H1 (cell line): ENCODE data around the gene KCNQ1OT1. TPM values are rescaled to one million over a fixed set of nuclear protein-coding genes. Genes with fewer than 3 reads are reported as not detected.

ENCODE experiments used
- CTCF ChIA-PET: fragments of 300-600 bp; sonication (Branson Sonifier 250); formaldehyde crosslinking; loops from one replicate; lab custom pipeline; 2021; ENCODE audit not compliant: partially characterized antibody; lab: Charles Lee
- POLR2A ChIA-PET: fragments of 300-600 bp; sonication (Branson Sonifier 250); formaldehyde crosslinking; loops from one replicate; lab custom pipeline; 2021; ENCODE audit warnings: inconsistent platforms; ENCODE audit not compliant: partially characterized antibody; lab: Charles Lee
- DNase-seq, 2 experiments: peaks; one replicate each; pipeline versions ENCODE4 v3.0.0 to v3.0.0-alpha.2; 2010 to 2022; ENCODE audit warnings: low spot score in 2 of 2, low read depth in 1 of 2, mixed read lengths in 1 of 2
- FAIRE-seq: peaks from 2 replicates; lab custom pipeline; 2011; peaks lifted over from hg19 to GRCh38; lab: Jason Lieb, UNC
- H2AFZ ChIP-seq: 2 replicates; pipeline ENCODE4 v1.8.1; 2012; ENCODE audit warnings: low read length, inconsistent platforms
- H2AK5ac ChIP-seq: 2 replicates; pipeline ENCODE4 v1.6.1; 2013; ENCODE audit warnings: low read depth, low read length
- H2BK120ac ChIP-seq: replicated peaks from 2 replicates; pipeline ENCODE3; 2013; ENCODE audit warnings: low read depth, low read length, inconsistent platforms
- H2BK12ac ChIP-seq: 2 replicates; pipeline ENCODE4 v1.6.1; 2013; ENCODE audit warnings: low read depth, low read length
- H2BK15ac ChIP-seq: 2 replicates; pipeline ENCODE4 v1.6.1; 2013; ENCODE audit warnings: low read length
- H2BK20ac ChIP-seq: 2 replicates; pipeline ENCODE4 v1.6.1; 2013; ENCODE audit warnings: low read length
- H2BK5ac ChIP-seq: 2 replicates; pipeline ENCODE4 v1.6.1; 2013; ENCODE audit warnings: low read depth, low read length
- H3K14ac ChIP-seq: 2 replicates; pipeline ENCODE4 v1.6.1; 2013; ENCODE audit warnings: inconsistent platforms; ENCODE audit not compliant: insufficient read length
- H3K18ac ChIP-seq: 2 replicates; pipeline ENCODE4 v1.6.1; 2013; ENCODE audit warnings: low read length; ENCODE audit errors: extremely low read depth
- H3K23ac ChIP-seq: 2 replicates; pipeline ENCODE4 v1.6.1; 2013; ENCODE audit warnings: inconsistent platforms; ENCODE audit not compliant: insufficient read length
- H3K23me2 ChIP-seq: 2 replicates; pipeline ENCODE4 v1.6.1; 2013; ENCODE audit warnings: low read depth, low read length
- H3K27ac ChIP-seq: 2 replicates; pipeline ENCODE4 v1.6.1; 2011; ENCODE audit warnings: low read depth, low read length, inconsistent platforms
- H3K27me3 ChIP-seq, 4 experiments: replicated peaks in 1 of 4; 1 replicate in 1 of 4; 2 replicates in 3 of 4; pipeline versions ENCODE4 v1.6.1 to v1.8.1; 2011 to 2013; ENCODE audit warnings: low read length in 3 of 4, mild to moderate bottlenecking in 3 of 4, inconsistent platforms in 2 of 4, mixed read lengths in 2 of 4, moderate library complexity in 1 of 4; ENCODE audit not compliant: control insufficient read depth in 3 of 4, insufficient read depth in 3 of 4; ENCODE audit errors: extremely low read depth in 1 of 4
- H3K36me3 ChIP-seq, 4 experiments: 2 replicates each; pipeline versions ENCODE4 v1.6.1 to v1.8.1; 2011 to 2013; ENCODE audit warnings: mild to moderate bottlenecking in 4 of 4, low read length in 3 of 4, moderate library complexity in 2 of 4, control low read depth in 1 of 4, inconsistent platforms in 1 of 4; ENCODE audit not compliant: insufficient read depth in 4 of 4, control insufficient read depth in 2 of 4
- H3K4ac ChIP-seq: replicated peaks from 2 replicates; pipeline ENCODE3; 2013; ENCODE audit warnings: low read length, low read depth, mixed read lengths, inconsistent platforms; ENCODE audit not compliant: insufficient read length
- H3K4me1 ChIP-seq, 4 experiments: replicated peaks in 1 of 4; 1 replicate in 1 of 4; 2 replicates in 3 of 4; pipeline versions ENCODE4 v1.6.1 to v1.8.1; 2011 to 2013; ENCODE audit warnings: low read length in 3 of 4, inconsistent platforms in 2 of 4, mixed read lengths in 1 of 4; ENCODE audit not compliant: insufficient read depth in 4 of 4, control insufficient read depth in 3 of 4
- H3K4me2 ChIP-seq, 2 experiments: 2 replicates each; pipeline versions ENCODE4 v1.6.1 to v1.8.1; 2011 to 2013; ENCODE audit warnings: low read depth in 2 of 2, low read length in 2 of 2, control low read depth in 1 of 2, inconsistent platforms in 1 of 2, mild to moderate bottlenecking in 1 of 2; ENCODE audit not compliant: insufficient read depth in 1 of 2
- H3K4me3 ChIP-seq, 4 experiments: fragments of 200-600, 300-600 bp in 1 of 4; sonication (generic), shearing (Covaris generic), sonication (Bioruptor Twin) in 1 of 4; 2 replicates each; pipeline versions ENCODE4 v1.5.1 to v1.8.1; 2011 to 2016; ENCODE audit warnings: low read length in 4 of 4, low read depth in 3 of 4, control low read depth in 2 of 4, inconsistent platforms in 2 of 4, mild to moderate bottlenecking in 2 of 4, mixed read lengths in 1 of 4, moderate library complexity in 1 of 4; ENCODE audit not compliant: insufficient read depth in 2 of 4; ENCODE audit errors: extremely low read depth in 1 of 4
- H3K56ac ChIP-seq: replicated peaks from 2 replicates; pipeline ENCODE3; 2013; ENCODE audit warnings: low read depth, mild to moderate bottlenecking, mixed read lengths, low read length, inconsistent platforms; ENCODE audit not compliant: insufficient read length
- H3K79me1 ChIP-seq: 2 replicates; pipeline ENCODE4 v1.6.1; 2013; ENCODE audit warnings: low read depth, low read length, control low read depth
- H3K79me2 ChIP-seq, 2 experiments: 2 replicates each; pipeline versions ENCODE4 v1.6.1 to v1.8.1; 2012 to 2013; ENCODE audit warnings: low read length in 2 of 2, mild to moderate bottlenecking in 2 of 2, inconsistent platforms in 1 of 2; ENCODE audit not compliant: insufficient read depth in 2 of 2, control insufficient read depth in 1 of 2
- H3K9ac ChIP-seq, 4 experiments: replicated peaks in 1 of 4; 1 replicate in 1 of 4; 2 replicates in 3 of 4; pipeline versions ENCODE4 v1.6.1 to v1.8.1; 2011 to 2013; ENCODE audit warnings: low read depth in 3 of 4, low read length in 3 of 4, control low read depth in 2 of 4, mild to moderate bottlenecking in 2 of 4, moderate library complexity in 2 of 4, inconsistent platforms in 1 of 4; ENCODE audit errors: extremely low read depth in 1 of 4
- H3K9me3 ChIP-seq, 2 experiments: 2 replicates each; pipeline versions ENCODE4 v1.6.1 to v1.8.1; 2012 to 2013; ENCODE audit warnings: mild to moderate bottlenecking in 2 of 2, moderate library complexity in 2 of 2, control low read depth in 1 of 2, inconsistent platforms in 1 of 2, low read depth in 1 of 2, low read length in 1 of 2, mixed read lengths in 1 of 2; ENCODE audit not compliant: insufficient read depth in 2 of 2
- H4K20me1 ChIP-seq, 2 experiments: replicated peaks in 1 of 2; 2 replicates each; pipeline versions ENCODE3 to v1.8.1; 2011 to 2013; ENCODE audit warnings: inconsistent platforms in 2 of 2, low read length in 2 of 2, mild to moderate bottlenecking in 1 of 2; ENCODE audit not compliant: insufficient read depth in 2 of 2, control insufficient read depth in 1 of 2
- H4K5ac ChIP-seq: 2 replicates; pipeline ENCODE4 v1.6.1; 2013; ENCODE audit warnings: low read length, low read depth, mixed read lengths, inconsistent platforms; ENCODE audit not compliant: insufficient read length
- H4K8ac ChIP-seq: 2 replicates; pipeline ENCODE4 v1.8.0; 2013; ENCODE audit warnings: mild to moderate bottlenecking, moderate library complexity, low read length, inconsistent platforms; ENCODE audit not compliant: insufficient read depth; ENCODE audit errors: extremely low read depth
- H4K91ac ChIP-seq: replicated peaks from 2 replicates; pipeline ENCODE3; 2013; ENCODE audit warnings: low read length, mixed read lengths, inconsistent platforms; ENCODE audit not compliant: insufficient read length
- BCL11A ChIP-seq, 2 experiments: IDR thresholded peaks; one replicate each; pipeline ENCODE4 v1.6.1; 2011; ENCODE audit warnings: low read depth in 2 of 2, low read length in 2 of 2, mild to moderate bottlenecking in 2 of 2
- CEBPB ChIP-seq: IDR thresholded peaks from 2 replicates; pipeline ENCODE4 v1.6.1; 2012; ENCODE audit warnings: low read depth, low read length
- FOSL1 ChIP-seq: IDR thresholded peaks from 2 replicates; pipeline ENCODE4 v1.6.1; 2011; ENCODE audit warnings: mild to moderate bottlenecking, low read depth, low read length, moderate library complexity; ENCODE audit not compliant: insufficient read depth
- GTF2F1 ChIP-seq: IDR thresholded peaks from 2 replicates; pipeline ENCODE4 v1.6.1; 2012; ENCODE audit warnings: low read depth, low read length, improper control_type of control experiment, borderline replicate concordance
- JUND ChIP-seq: IDR thresholded peaks from 2 replicates; pipeline ENCODE4 v1.6.1; 2011; ENCODE audit warnings: mild to moderate bottlenecking, improper control_type of control experiment, low read length
- SAP30 ChIP-seq: fragments of 300-600 bp; sonication (generic); IDR thresholded peaks from 2 replicates; pipeline ENCODE4 v1.7.1; 2012; ENCODE audit warnings: low read length, moderate library complexity, mild to moderate bottlenecking, inconsistent platforms; ENCODE audit not compliant: insufficient read depth, insufficient replicate concordance
- SIN3A ChIP-seq, 2 experiments: IDR thresholded peaks in 1 of 2; conservative IDR thresholded peaks in 1 of 2; 2 replicates each; pipeline ENCODE4 v1.6.1; 2011 to 2012; ENCODE audit warnings: low read length in 2 of 2, improper control_type of control experiment in 1 of 2, low read depth in 1 of 2, mild to moderate bottlenecking in 1 of 2
- SIRT6 ChIP-seq: IDR thresholded peaks from one replicate; pipeline ENCODE4 v1.7.1; 2012; ENCODE audit warnings: low read length, inconsistent platforms
- SRF ChIP-seq: IDR thresholded peaks from 2 replicates; pipeline ENCODE4 v1.6.1; 2011; ENCODE audit warnings: mild to moderate bottlenecking, low read depth, low read length, moderate library complexity
- TAF1 ChIP-seq: IDR thresholded peaks from 2 replicates; pipeline ENCODE4 v1.6.1; 2011; ENCODE audit warnings: mild to moderate bottlenecking, low read depth, low read length
- TEAD4 ChIP-seq: IDR thresholded peaks from 2 replicates; pipeline ENCODE4 v1.6.1; 2012; ENCODE audit warnings: low read depth, low read length, inconsistent platforms, mixed read lengths
- USF2 ChIP-seq: IDR thresholded peaks from 2 replicates; pipeline ENCODE4 v1.6.1; 2011; ENCODE audit warnings: low read length, improper control_type of control experiment
- WGBS, 2 experiments: shearing (Covaris generic) in 1 of 2; methylation state at CpG; one replicate each; pipeline versions ENCODE4 v1.1.6 to v1.1.7; 2013 to 2015; ENCODE audit warnings: low lambda C conversion rate in 2 of 2, mixed read lengths in 2 of 2, inconsistent platforms in 1 of 2, low coverage in 1 of 2, missing lambda C conversion rate in 1 of 2; ENCODE audit not compliant: insufficient replicate concordance in 2 of 2, insufficient coverage in 1 of 2, insufficient read length in 1 of 2; ENCODE audit errors: extremely low coverage in 1 of 2, missing lambda C conversion rate in 1 of 2; 5-methylcytosine and 5-hydroxymethylcytosine counted together
- polyA plus RNA-seq, 7 experiments: library from polyadenylated mRNA; depleted of rRNA in 3 of 7; stranded (reverse) in 5 of 7; unstranded in 2 of 7; fragments of >200 nt in 5 of 7; fragments of 200-250 nt in 2 of 7; gene quantifications; 1 replicate in 5 of 7; 2 replicates in 1 of 7; 4 replicates in 1 of 7; pipeline versions ENCODE4 v1.2.1 to v1.2.3, GENCODE V29; 2011 to 2013; ENCODE audit warnings: missing spikeins in 2 of 7, mixed read lengths in 2 of 7
- total RNA-seq: library from RNA; stranded (reverse); fragmentation: NEBNext Ultra II Directional; extraction: Animal tissue kit (Norgen Biotek cat#: 25700); gene quantifications from 2 replicates; pipeline ENCODE4 v1.2.1, GENCODE V29; 2021

KCNQ1OT1 gene
- total and polyA plus RNA-seq, 2 of the 8 experiments (the other 6 are each of a cell fraction or from before 2014, with no cell fraction given), result 0.21 to 1.2 TPM

- Histone ChIP-seq H3K18ac (no peak overlapping the region), H3K36me3 (no peaks in the 10 kb centered on the region), H4K91ac (no peak overlapping the region), H4K8ac (no peak overlapping the region), H3K14ac (no peak overlapping the region), H3K23me2 (no peaks in the 10 kb centered on the region; the same call in 1 of the 2 replicates), H3K4me2 (no peak overlapping the region), H2BK20ac (no peak overlapping the region), H4K5ac (no peak overlapping the region), H4K20me1 (peaks cover 0 to 4% of the 10 kb centered on the region in 2 experiments), H3K79me2 (no peaks in the 10 kb centered on the region), H2AK5ac (no peak overlapping the region), H3K9ac (no peak overlapping the region), H3K4me1 (peaks cover 0 to 4% (median 0%) of the 10 kb centered on the region in 4 experiments; a peak in 1 of 7 replicates), H3K4ac (no peak overlapping the region), H3K4me3 (no peak overlapping the region), H2BK12ac (no peak overlapping the region), H3K56ac (no peak overlapping the region), H2BK15ac (no peak overlapping the region), H3K9me3 (no peaks in the 10 kb centered on the region; a peak in 1 of 4 replicates), H2BK5ac (no peak overlapping the region), H3K23ac (no peak overlapping the region), H2BK120ac (no peak overlapping the region), H2AFZ (no peak overlapping the region), H3K27ac (no peak overlapping the region), H3K79me1 (no peaks in the 10 kb centered on the region), H3K27me3 (peaks cover 0 to 21% (median 11%) of the 10 kb centered on the region in 4 experiments; a peak in 6 of 7 replicates)
- DNase-seq, result no peak
- ChIA-PET CTCF (interaction anchor here (0.9 to 1.8 kb wide), 2 partner anchors 20 to 210 kb away, joined by 3 to 4 read pairs; no protein-coding TSS in a partner anchor), POLR2A (no interaction called here)
- WGBS, 2 experiments, result 77% methylated on average over 10 of the region's 18 CpGs; no CpG with 5 or more reads in 1 of the 2 experiments
- FAIRE-seq, result no peak
- TF ChIP-seq SRF, result no peak
- no peak for TF ChIP-seq JUND
- no peak for TF ChIP-seq SIRT6
- no peak for TF ChIP-seq FOSL1
- TF ChIP-seq USF2, result no peak
- no peak for TF ChIP-seq TEAD4
- no peak for TF ChIP-seq TAF1
- TF ChIP-seq SAP30, result no peak
- TF ChIP-seq SIN3A (conservative IDR thresholded peaks at IDR 0.05 in 1 of 2, IDR thresholded peaks at IDR 0.05 in 1 of 2; ENCODE audit: low read depth in 1 of 2, low read length in 2 of 2), result no peak
- TF ChIP-seq BCL11A (IDR thresholded peaks at IDR 0.05; ENCODE audit: low read depth in 2 of 2, low read length in 2 of 2), result no peak
- no peak for TF ChIP-seq GTF2F1
- no peak for TF ChIP-seq CEBPB
Observed at GRCh38 chr11:2741377-2742131, 41.8 kb upstream of the KCNQ1OT1 start.
